ENCODE results near the gene BIRC7. TPM values are rescaled to one million over a fixed set of nuclear protein-coding genes. Genes with fewer than 3 reads are reported as not detected.

BIRC7 gene
- total RNA-seq, 1 donor, result not detected

- DNase-seq (ENCODE audit: low read depth), result no peak
- TF ChIP-seq CTCF (IDR thresholded peaks at IDR 0.05; ENCODE audit: insufficient read depth, low read depth, low read length), result no peak
- H3K4me3 ChIP-seq (ENCODE audit: low read depth, low read length), result no peak overlapping the region
Observed at GRCh38 chr20:63284083-63284440, 48.4 kb downstream of the BIRC7 start.

GRCh38 chr20:63284544-63284949 lies 48.8 kb downstream of the BIRC7 start:
- no peak for DNase-seq (ENCODE audit: low read depth)
- no peak overlapping the region for H3K4me3 ChIP-seq (ENCODE audit: low read depth, low read length)
- no peak for TF ChIP-seq CTCF (IDR thresholded peaks at IDR 0.05; ENCODE audit: insufficient read depth, low read depth, low read length)

GRCh38 chr20:63284981-63285524 lies 49.3 kb downstream of the BIRC7 start:
- no peak for TF ChIP-seq CTCF (IDR thresholded peaks at IDR 0.05; ENCODE audit: insufficient read depth, low read depth, low read length)
- H3K4me3 ChIP-seq (ENCODE audit: low read depth, low read length), result no peak overlapping the region
- no peak for DNase-seq (ENCODE audit: low read depth)

- no peak for DNase-seq (ENCODE audit: low read depth)
- H3K4me3 ChIP-seq (ENCODE audit: low read depth, low read length), result no peak overlapping the region
- no peak for TF ChIP-seq CTCF (IDR thresholded peaks at IDR 0.05; ENCODE audit: insufficient read depth, low read depth, low read length)
Observed at GRCh38 chr20:63285636-63286615, 50.2 kb downstream of the BIRC7 start.

GRCh38 chr20:63286781-63287696 lies 51.3 kb downstream of the BIRC7 start:
- H3K4me3 ChIP-seq (ENCODE audit: low read depth, low read length), result no peak overlapping the region
- no peak for TF ChIP-seq CTCF (IDR thresholded peaks at IDR 0.05; ENCODE audit: insufficient read depth, low read depth, low read length)
- no peak for DNase-seq (ENCODE audit: low read depth)

GRCh38 chr20:63287697-63288580 lies 52.2 kb downstream of the BIRC7 start:
- H3K4me3 ChIP-seq (ENCODE audit: low read depth, low read length), result no peak overlapping the region
- no peak for DNase-seq (ENCODE audit: low read depth)
- no peak for TF ChIP-seq CTCF (IDR thresholded peaks at IDR 0.05; ENCODE audit: insufficient read depth, low read depth, low read length)

Data from fibroblast of villous mesenchyme (primary cell).